OCI-LY1 (cell line): ENCODE results near the gene CD4.

Experiments used
- H2AFZ ChIP-seq: fragments of 200-600 bp; sonication (generic), shearing (Covaris generic); 2 replicates; pipeline ENCODE4 v1.6.0; 2014; ENCODE audit warnings: antibody characterized with exemption, mild to moderate bottlenecking, low read length
- H3F3A ChIP-seq: fragments of 200-600 bp; sonication (generic), shearing (Covaris generic); 2 replicates; pipeline ENCODE4 v1.6.0; 2014; ENCODE audit warnings: mild to moderate bottlenecking, antibody characterized with exemption, low read length, moderate library complexity; ENCODE audit not compliant: insufficient read depth
- H3K27ac ChIP-seq: fragments of 200-600 bp; sonication (generic); 2 replicates; pipeline ENCODE4 v1.5.1; 2014; ENCODE audit warnings: low read length, mixed run types, mild to moderate bottlenecking, low read depth; ENCODE audit not compliant: poor library complexity, severe bottlenecking
- H3K27me3 ChIP-seq: fragments of 200-600 bp; sonication (generic); 2 replicates; pipeline ENCODE4 v1.6.0; 2014; ENCODE audit warnings: antibody characterized with exemption, mild to moderate bottlenecking, low read length, moderate library complexity; ENCODE audit not compliant: insufficient read depth
- H3K36me3 ChIP-seq: fragments of 200-600 bp; sonication (generic); 2 replicates; pipeline ENCODE4 v1.6.1; 2014; ENCODE audit warnings: mild to moderate bottlenecking, antibody characterized with exemption, low read length, moderate library complexity, mixed read lengths; ENCODE audit not compliant: insufficient read depth
- H3K4me1 ChIP-seq: fragments of 200-600 bp; sonication (generic); 2 replicates; pipeline ENCODE4 v1.5.1; 2014; ENCODE audit warnings: mild to moderate bottlenecking, low read length, moderate library complexity; ENCODE audit not compliant: insufficient read depth, severe bottlenecking
- H3K4me2 ChIP-seq: fragments of 200-600 bp; sonication (generic), shearing (Covaris generic); 2 replicates; pipeline ENCODE4 v1.6.1; 2014; ENCODE audit warnings: low read length
- H3K4me3 ChIP-seq: fragments of 200-600 bp; sonication (generic); 2 replicates; pipeline ENCODE4 v1.5.1; 2014; ENCODE audit warnings: low read length, low read depth, mild to moderate bottlenecking, mixed read lengths; ENCODE audit not compliant: poor library complexity, severe bottlenecking
- H3K79me2 ChIP-seq: fragments of 200-600 bp; shearing (Covaris generic); 2 replicates; pipeline ENCODE4 v1.6.1; 2016; ENCODE audit warnings: mixed run types, low read length, mixed read lengths; ENCODE audit not compliant: insufficient read depth
- H3K9ac ChIP-seq: fragments of 200-600 bp; sonication (generic), shearing (Covaris generic); 2 replicates; pipeline ENCODE4 v1.6.1; 2014; ENCODE audit warnings: mild to moderate bottlenecking, low read length, mixed read lengths
- H3K9me2 ChIP-seq: fragments of 200-600 bp; sonication (generic), shearing (Covaris generic); 2 replicates; pipeline ENCODE4 v1.6.1; 2014; ENCODE audit warnings: low read depth, mild to moderate bottlenecking, low read length, mixed read lengths
- H3K9me3 ChIP-seq: fragments of 200-600 bp; shearing (Covaris generic); 2 replicates; pipeline ENCODE4 v1.6.1; 2014; ENCODE audit warnings: low read length, mixed read lengths
- H4K20me1 ChIP-seq: fragments of 200-600 bp; sonication (generic), shearing (Covaris generic); 2 replicates; pipeline ENCODE4 v1.6.0; 2016; ENCODE audit warnings: mild to moderate bottlenecking, low read length; ENCODE audit not compliant: insufficient read depth
- EZH2 ChIP-seq: fragments of 200-600 bp; sonication (generic), shearing (Covaris generic); IDR thresholded peaks from 2 replicates; pipeline ENCODE4 v1.8.0; 2017; ENCODE audit warnings: borderline replicate concordance, mixed run types, mild to moderate bottlenecking, antibody characterized with exemption, low read length, moderate library complexity, mixed read lengths
- TF ChIP-seq, protein P1 (sequence below): fragments of 200-600 bp; sonication (generic), shearing (Covaris generic); IDR thresholded peaks from 2 replicates; pipeline ENCODE4 v1.5.1; 2017; ENCODE audit warnings: mild to moderate bottlenecking, antibody characterized with exemption, low read length, moderate library complexity, mixed read lengths

Gene CD4

DNA sequence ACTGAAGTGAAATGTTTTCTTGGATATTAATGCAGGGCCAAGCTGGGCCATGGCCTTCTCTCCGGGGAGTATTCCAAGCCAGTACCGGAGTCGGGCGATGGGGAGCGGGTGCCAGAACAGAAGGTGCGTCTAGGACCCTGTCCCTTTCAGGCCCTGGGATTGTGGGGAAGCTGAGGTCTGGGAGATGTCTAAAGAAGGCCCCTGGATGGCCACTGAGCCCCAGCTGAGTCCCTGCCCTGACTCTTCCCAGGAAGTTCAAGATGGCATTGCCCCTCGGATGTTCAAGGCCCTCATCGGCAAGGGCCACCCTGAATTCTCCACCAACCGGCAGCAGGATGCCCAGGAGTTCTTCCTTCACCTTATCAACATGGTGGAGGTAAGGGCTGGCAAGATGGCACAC is 70.8 kb downstream of the CD4 start:
- Histone ChIP-seq H3K9me2 (no peaks in the 10 kb centered on the region), H3K27me3 (no peaks in the 10 kb centered on the region), H3K36me3 (peaks cover 95% of the 10 kb centered on the region), H3K9me3 (no peaks in the 10 kb centered on the region), H4K20me1 (no peaks in the 10 kb centered on the region), H3K4me3 (no peak overlapping the region), H2AFZ (no peak overlapping the region), H3K4me1 (no peaks in the 10 kb centered on the region), H3K79me2 (no peaks in the 10 kb centered on the region), H3K9ac (no peak overlapping the region), H3K27ac (no peak overlapping the region), H3K4me2 (no peak overlapping the region), H3F3A (no peaks in the 10 kb centered on the region)
- no peak for TF ChIP-seq EZH2
- TF ChIP-seq, protein P1, sequence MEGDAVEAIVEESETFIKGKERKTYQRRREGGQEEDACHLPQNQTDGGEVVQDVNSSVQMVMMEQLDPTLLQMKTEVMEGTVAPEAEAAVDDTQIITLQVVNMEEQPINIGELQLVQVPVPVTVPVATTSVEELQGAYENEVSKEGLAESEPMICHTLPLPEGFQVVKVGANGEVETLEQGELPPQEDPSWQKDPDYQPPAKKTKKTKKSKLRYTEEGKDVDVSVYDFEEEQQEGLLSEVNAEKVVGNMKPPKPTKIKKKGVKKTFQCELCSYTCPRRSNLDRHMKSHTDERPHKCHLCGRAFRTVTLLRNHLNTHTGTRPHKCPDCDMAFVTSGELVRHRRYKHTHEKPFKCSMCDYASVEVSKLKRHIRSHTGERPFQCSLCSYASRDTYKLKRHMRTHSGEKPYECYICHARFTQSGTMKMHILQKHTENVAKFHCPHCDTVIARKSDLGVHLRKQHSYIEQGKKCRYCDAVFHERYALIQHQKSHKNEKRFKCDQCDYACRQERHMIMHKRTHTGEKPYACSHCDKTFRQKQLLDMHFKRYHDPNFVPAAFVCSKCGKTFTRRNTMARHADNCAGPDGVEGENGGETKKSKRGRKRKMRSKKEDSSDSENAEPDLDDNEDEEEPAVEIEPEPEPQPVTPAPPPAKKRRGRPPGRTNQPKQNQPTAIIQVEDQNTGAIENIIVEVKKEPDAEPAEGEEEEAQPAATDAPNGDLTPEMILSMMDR: no peak

DNA sequence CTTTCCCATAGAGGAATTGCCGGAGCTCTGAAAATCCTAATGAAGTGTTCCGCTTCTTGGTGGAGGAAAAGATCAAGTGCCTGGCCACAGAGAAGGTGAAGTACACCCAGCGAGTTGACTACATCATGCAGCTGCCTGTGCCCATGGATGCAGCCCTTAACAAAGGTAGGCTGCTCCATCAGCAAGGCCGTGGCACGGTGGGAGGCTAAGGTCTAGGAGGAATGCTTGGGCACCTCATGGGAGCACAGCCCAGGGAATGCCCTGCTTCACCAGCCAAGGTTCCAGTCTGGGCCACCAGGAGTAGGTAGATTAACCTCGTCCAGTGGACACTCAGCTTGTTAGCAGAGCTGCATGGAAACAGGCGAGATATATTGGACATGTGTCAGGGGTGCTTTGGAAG is 71.6 kb downstream of the CD4 start:
- H3K4me2 ChIP-seq: no peak overlapping the region
- no peak overlapping the region for H3K27ac ChIP-seq
- no peaks in the 10 kb centered on the region for H3K4me1 ChIP-seq
- no peaks in the 10 kb centered on the region for H3K27me3 ChIP-seq
- peaks cover 95% of the 10 kb centered on the region for H3K36me3 ChIP-seq
- H3K79me2 ChIP-seq: no peaks in the 10 kb centered on the region
- TF ChIP-seq, protein P1: no peak
- TF ChIP-seq EZH2: no peak
- H4K20me1 ChIP-seq: no peaks in the 10 kb centered on the region
- H3K9ac ChIP-seq: no peak overlapping the region
- H3K9me3 ChIP-seq: no peaks in the 10 kb centered on the region
- H3K9me2 ChIP-seq: no peaks in the 10 kb centered on the region
- H3K4me3 ChIP-seq: no peak overlapping the region
- no peaks in the 10 kb centered on the region for H3F3A ChIP-seq
- no peak overlapping the region for H2AFZ ChIP-seq

DNA sequence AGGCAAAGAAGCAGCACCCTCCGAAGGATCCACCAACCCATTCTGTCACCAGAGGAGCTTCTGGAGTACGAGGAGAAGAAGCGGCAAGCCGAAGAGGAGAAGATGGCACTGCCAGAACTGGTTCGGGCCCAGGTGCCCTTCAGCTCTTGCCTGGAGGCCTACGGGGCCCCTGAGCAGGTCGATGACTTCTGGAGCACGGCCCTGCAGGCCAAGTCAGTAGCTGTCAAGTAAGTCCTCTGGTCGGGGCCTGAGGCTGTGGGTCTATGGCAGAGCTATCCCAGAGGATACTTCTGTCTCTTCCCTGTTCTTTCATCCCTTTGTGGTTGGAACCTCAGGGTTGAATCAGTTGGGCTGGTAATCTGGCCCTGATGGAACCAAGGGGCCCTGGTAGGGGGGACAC is 72.1 kb downstream of the CD4 start:
- H3K9ac ChIP-seq: no peak overlapping the region
- H3K27me3 ChIP-seq: no peaks in the 10 kb centered on the region
- H3K9me2 ChIP-seq: no peaks in the 10 kb centered on the region
- H3K9me3 ChIP-seq: no peaks in the 10 kb centered on the region
- no peak overlapping the region for H3K4me2 ChIP-seq
- TF ChIP-seq, protein P1: no peak
- H3F3A ChIP-seq: no peaks in the 10 kb centered on the region
- no peak overlapping the region for H2AFZ ChIP-seq
- no peaks in the 10 kb centered on the region for H4K20me1 ChIP-seq
- H3K79me2 ChIP-seq: no peaks in the 10 kb centered on the region
- H3K4me3 ChIP-seq: no peak overlapping the region
- no peak overlapping the region for H3K27ac ChIP-seq
- peaks cover 92% of the 10 kb centered on the region for H3K36me3 ChIP-seq
- H3K4me1 ChIP-seq: peaks cover 1% of the 10 kb centered on the region
